Measurements from ENCODE around the gene PIEZO1. TPM values are rescaled to one million over a fixed set of nuclear protein-coding genes. Genes with fewer than 3 reads are reported as not detected.

The PIEZO1 gene
- polyA plus RNA-seq, 4 donors, result 25.6 to 46.9 (median 36.0) TPM

DNA sequence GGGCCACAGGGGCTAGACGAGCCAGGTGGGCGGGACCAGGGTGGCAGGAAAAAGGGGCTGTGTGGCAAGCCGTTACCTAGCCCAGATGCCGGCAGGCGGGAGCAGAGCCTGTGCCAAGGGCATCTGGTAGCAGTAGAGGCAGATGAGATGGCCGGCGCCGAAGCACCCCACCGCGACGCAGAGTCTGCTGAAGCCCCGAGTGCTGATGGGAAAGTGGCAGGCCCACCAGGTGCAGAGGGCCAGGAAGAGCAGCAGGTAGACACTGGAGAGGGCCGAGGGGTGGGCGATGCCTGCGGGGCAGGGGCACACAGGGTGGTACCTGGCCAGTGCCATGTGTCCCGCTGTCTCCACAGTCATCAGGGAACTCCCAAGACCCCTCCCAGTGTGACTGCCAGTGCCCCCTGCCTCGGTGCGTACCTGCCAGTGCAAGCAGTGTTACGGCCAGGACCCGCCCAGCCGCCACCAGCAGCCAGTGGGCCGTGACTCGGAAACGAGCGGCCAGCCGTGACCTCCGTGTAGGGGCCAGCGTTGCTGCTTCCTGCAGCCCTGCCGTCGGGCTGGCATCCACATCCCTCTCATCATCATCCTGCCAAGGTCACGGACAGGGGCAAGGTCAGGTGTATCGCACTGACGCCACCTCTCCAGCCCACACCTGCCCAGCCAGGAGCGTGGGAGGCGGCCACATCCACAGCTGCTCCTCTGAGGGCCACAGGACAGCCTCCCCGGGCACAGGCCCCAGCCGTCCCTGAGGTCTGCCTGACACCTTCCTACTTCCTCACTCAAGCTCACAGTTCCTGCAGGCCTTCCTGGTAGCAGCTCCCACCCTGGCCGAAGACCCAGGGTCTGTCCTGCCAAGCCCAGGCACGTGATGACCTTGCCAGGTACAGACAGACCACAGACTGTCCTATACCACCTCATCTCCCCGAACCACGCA lies 46.6 kb downstream of the PIEZO1 start:
- DNase-seq (ENCODE audit: low read depth in 4 of 4, low spot score in 3 of 4), result peak in 1 of 4 donors; percentile 45

DNA sequence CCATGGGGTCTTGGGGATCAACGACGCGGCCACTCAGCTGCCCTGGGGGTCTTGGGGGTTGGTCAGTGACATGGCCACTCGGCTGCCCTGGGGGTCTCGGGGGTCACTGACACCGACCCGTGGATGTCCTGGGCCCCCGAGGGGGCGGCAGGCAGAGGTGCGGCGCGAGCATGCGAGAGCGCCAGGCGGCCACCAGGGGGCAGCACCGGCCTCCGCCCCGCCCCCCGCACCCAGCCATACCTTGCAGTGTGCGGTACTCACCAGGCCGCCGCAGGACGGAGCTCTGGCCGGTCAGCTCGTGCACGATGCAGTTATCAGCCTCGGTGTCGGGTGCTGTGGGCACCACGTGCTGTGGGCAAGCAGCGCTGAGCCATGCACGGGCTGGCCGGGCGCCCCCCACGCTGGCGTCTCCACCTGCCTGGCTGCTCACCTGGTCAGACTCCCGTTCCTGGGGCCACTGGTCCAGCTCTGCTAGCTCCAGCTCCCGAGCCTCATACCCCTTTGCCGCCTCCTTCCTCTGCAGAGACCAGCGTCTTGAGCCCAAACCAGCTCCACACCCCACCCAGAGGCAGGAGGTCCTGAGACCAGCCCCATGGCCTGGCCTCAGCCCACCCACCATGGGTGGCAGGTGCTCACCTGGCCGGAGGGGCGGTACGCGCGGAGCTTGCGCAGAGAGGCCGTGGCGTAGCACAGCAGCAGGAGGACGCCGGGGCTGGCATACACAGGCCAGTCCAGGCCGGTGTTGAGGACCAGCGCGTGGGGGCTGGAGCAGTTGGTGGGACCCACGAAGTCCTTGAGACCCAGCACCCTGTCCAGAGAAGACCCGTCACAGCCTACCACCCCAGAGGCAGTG lies 47.5 kb downstream of the PIEZO1 start:
- peak in 1 of 4 donors; percentile 50 for DNase-seq (ENCODE audit: low read depth in 4 of 4, low spot score in 3 of 4)

DNA sequence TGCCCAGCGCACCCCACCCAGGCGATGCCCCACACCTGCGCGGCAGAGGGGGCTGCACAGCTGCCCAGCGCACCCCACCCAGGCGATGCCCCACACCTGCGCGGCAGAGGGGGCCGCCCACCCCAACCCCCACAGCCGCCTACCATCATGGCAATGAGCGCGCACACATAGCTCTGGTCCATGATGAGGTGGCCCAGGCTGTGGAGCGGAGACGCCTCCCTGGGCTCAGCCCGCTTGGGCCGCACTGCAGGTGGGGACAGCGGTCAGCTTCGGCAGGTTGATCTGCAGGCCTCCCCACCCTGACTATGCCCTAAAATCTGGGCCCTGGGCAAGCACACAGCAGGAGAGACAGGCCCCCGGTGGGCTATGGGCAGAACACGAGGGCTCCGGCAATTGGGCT lies 48.5 kb downstream of the PIEZO1 start:
- no peak for DNase-seq (ENCODE audit: low read depth in 4 of 4, low spot score in 3 of 4)

DNA sequence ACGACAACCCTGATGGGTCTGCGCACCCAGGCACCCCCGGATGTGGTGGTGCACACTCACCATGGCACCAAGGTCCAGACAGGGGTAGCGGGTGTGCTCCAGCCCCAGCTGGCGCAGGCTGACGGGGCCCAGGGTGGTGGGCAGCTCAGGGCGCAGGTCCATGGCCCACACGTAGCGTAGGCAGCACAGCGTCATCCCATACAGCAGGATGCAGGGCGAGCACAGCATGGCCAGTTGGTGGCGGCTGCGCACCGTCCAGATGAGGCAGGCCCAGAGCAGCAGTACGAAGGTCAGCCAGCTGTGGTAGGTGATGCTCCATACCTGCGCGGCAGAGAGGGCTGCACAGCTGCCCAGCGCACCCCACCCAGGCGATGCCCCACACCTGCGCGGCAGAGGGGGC lies 48.9 kb downstream of the PIEZO1 start:
- DNase-seq (ENCODE audit: low read depth in 4 of 4, low spot score in 3 of 4), result no peak

DNA sequence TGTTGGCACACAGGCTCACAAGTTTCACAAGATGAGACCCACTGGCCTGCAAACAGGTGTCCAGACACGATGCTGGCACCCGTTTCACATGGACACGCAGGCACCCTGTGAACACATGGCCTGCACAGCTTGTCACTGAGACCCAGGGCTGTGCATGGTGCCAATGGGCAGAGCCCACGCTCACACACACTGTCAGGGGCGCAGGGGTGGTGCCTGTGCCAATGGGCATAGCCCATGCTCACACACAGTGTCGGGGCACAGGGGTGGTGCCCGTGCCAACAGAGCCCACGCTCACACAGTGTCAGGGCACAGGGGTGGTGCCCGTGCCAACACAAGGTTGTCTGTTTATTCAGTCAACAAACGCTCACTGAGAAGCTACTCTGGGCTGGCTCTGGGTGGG lies 49.4 kb downstream of the PIEZO1 start:
- no peak for DNase-seq (ENCODE audit: low read depth in 4 of 4, low spot score in 3 of 4)

DNA sequence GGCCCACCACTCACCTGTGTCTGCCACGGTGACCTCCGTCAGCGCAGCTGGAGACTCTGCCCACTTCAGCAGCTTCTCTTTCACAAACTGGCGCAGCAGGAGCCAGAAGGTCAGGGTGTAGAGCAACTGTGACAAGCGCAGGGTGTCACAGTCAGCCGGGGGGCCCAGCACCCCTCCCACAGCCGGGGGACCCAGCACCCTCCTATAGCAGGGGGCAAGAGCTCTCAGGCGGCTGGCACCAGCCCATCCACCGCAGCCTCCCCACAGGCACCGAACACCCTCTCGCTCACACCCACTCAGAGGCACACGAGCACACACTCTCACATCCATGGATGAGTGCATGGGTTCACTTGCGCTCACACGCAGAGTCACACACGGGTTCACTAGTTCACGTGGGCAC lies 49.9 kb downstream of the PIEZO1 start:
- no peak for DNase-seq (ENCODE audit: low read depth in 4 of 4, low spot score in 3 of 4)

DNA sequence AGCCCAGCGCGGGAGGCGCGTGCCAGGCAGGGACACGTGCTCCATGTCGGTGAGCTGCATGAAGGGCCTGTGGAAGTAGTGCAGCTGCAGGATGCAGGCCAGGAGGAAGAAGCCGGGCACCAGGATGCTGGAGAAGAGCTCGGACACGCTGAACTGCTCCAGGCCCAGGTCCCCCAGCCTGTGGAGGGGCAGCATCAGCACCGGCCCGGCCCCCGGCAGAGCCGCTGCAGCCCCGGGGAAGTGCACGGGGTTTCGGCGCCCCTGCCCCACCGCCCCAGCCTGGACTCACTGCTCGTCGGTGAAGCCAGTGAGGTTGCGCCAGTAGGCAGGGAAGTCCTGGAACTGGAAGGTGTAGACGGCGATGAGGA lies 50.7 kb downstream of the PIEZO1 start:
- DNase-seq (ENCODE audit: low read depth in 4 of 4, low spot score in 3 of 4), result no peak

DNA sequence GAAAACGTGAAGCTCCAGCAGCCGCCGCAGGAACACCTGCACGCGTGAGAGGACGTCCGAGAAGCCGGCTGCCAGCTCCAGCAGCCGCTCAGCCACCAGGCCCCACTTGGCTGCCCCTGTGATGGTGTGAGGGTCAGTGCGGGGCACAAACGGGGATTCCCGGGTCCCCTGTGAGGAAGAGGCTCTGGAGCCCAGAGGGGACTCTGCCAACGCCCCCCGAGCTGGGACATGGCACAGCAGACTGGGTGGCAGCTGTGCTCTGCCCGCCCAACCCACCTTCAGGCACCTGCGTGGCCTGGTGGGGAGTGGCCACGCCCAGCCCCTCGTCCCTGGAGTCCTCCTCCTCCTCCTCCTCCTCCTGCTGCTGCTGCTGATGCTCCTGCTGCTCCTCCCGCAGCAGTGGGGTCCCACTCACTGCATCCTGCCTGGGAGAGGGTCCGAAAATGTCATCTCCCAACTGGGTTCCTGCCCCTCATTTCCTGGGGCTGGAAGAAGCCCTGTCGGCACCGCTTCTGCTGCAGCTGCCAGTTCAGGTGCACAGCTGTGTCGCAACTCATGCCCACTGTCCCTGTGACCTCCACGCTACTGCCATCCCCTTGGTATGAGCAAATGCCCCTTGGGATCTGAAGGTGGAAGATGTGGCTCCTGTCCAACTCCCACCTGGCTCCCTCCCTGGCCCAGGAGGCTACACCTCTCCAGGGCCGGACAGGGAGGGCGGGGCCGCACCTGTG lies 51.2 kb downstream of the PIEZO1 start:
- DNase-seq (ENCODE audit: low read depth in 4 of 4, low spot score in 3 of 4), result no peak

DNA sequence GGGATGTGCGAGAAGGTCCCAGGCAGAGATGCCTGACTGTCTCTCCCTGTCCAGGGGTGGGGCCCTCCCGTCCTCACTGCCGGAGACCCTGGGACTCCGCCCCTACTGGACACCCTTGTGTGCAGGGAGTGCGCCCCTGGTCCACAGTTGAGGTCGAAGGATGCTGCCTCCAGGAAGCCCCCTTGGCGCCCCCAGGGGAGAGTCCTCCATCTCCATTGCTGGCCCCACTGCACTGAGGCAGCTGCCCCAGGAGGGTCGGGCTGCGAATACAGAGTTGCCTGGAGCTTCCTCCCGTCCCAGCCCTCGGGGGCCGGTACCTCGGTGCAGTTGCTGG lies 52.1 kb downstream of the PIEZO1 start:
- DNase-seq (ENCODE audit: low read depth in 4 of 4, low spot score in 3 of 4), result no peak

DNA sequence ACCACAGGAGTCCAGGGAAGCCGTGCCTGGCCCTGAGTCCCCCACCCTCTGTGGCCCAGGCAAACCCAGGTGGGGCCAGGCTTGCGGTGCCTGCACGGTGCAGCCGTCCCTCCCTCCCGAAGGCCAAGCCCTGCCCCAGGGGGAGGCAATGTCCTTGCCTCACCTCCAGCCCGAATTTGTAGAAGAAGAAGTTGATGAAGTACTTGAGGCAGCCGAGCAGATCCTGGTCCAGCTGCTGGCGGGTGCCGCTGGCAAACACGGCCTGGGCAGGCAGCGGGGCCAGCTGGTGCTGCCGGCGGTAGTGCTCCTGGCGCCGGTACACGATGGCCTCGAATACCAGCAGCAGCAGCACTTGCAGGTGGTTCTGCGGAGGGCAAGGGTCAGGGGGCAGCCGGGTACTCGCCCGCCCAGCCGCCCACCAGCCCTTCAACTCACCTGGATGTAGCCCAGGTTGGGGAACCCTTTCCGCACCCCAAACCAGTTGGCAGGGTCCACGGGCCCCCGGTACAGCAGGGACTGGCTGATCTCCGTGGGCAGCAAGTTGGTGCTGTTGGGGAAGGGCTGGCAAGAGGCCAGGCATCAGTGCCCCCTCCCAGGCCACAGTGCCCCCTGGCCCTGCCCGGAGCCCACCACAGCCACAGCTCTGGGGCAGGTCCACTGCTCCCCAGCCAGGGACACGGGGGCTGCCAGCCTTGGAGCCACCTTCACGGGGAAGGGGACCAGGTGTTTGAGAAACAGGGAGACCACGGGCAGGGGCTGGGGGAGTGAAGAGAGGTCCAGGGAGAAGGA lies 52.7 kb downstream of the PIEZO1 start:
- DNase-seq (ENCODE audit: low read depth in 4 of 4, low spot score in 3 of 4), result no peak

DNA sequence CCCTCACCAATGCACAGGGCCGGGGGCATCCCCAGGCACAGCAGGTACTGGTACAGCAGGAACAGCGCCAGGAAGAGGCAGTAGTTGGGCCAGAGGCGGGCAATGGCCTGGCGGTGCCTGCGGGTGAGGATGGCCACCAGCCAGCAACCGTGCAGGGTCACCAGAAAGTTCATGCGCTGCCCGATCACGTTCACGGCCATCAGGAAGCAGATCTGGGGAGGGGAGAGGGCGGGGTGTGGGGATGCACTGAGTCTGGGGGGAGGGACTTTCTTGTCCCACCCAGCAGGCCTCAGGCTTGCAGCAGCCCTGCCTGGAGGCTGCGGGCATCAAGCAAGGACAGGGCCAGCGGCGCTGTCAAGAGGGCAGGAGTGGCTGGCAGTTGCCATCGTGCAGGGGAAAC lies 53.3 kb downstream of the PIEZO1 start:
- DNase-seq (ENCODE audit: low read depth in 4 of 4, low spot score in 3 of 4), result no peak

DNA sequence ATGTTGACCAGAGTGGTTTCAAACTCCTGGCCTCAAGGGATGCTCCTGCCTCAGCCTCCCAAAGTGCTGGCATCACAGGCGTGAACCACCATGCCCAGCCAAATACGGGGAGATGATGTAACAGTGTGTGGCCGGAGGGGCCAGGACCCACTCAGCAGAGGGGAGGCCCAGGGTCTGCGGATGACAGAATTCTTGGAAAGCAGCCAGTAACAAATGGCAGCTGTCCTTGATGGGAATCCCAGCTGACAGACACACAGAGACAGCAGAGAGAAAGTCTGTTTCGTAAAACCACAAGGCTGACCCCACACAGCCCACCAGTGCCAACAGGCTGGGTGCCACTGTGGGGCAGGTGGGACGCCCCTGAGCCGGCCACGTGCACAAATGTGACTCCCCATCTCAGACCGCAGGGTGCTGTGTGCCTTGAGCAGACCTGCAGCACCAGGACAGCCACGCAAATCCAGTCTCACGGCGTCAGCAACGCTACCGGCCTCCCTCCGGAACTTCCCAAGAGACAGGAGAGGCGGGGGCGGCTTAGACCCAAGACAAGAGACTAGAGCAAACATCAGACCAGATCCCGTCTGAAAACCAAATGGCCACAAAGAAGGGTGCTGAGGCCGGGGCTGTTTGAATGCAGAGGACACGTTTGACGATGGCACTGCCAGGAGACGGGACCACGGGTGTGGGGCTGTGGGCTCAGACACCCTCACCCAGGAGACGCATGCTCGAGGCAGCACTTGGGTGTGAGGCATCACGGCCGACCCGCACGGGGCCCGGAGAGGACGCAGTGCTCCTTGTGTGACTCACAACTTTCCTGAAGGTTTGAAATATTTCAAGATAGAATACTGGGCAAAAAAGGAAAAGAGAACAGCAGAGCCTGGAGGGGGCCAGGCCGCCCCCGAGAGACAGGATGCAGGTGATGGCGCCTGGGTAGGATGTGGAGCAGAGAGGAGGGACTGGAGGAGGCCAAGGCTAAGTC lies 54.1 kb downstream of the PIEZO1 start:
- no peak for DNase-seq (ENCODE audit: low read depth in 4 of 4, low spot score in 3 of 4)

DNA sequence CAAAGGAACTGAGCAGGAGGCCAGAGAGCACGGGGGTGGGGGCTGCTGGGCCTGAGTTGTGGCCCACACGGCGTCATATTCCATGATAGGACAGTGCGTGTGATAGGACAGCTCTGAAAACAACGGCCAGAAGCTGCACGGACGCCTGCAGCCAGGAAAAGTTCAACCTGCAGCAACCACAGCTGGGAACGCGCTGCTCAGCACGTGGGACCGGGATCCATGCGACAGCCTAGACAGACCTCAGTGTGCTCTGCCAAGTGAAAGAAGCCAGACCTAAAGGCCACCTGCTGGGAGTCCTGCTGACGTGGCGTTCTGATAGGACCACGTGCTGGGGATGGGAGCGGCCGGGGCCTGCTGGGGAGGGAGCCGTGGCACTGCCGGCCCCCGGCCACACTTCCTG lies 57.1 kb downstream of the PIEZO1 start:
- no peak for DNase-seq (ENCODE audit: low read depth in 4 of 4, low spot score in 3 of 4)

DNA sequence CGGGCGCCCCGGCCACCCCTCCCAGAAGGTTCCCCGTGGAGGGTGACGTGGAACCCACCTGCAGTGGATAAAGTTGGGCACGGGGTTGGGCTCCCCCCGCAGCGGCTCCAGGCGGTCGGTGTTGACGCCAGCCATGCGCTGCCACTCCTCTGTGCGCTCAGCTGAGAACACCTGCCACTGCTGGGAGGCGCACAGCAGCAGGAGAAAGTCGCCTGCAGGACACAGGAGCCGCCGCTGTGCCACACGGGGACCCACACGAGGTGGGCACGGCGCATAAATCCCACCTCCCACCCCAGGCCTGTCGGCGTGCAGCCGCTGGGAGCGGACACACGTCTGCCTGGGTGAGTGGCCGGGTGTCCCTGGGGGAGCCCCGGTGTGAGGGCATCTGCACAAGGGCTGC lies 58.0 kb downstream of the PIEZO1 start:
- no peak for DNase-seq (ENCODE audit: low read depth in 4 of 4, low spot score in 3 of 4)

DNA sequence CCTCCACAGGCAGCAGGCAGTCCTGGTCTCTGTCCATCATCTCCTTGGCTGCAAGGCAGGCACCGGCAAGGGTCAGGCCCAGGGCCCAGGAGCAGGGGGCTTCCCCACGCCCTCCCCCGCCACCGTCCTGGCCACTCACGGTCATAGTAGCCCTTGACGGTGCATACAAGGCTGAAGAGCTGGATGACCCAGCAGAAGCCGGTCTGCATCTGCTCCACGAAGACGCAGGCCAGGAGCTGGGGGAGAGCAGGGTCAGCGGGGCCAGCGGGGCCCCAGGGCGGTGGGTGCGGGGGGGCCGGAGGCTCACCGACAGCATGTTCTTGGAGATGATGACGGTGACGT lies 58.6 kb downstream of the PIEZO1 start:
- no peak for DNase-seq (ENCODE audit: low read depth in 4 of 4, low spot score in 3 of 4)

DNA sequence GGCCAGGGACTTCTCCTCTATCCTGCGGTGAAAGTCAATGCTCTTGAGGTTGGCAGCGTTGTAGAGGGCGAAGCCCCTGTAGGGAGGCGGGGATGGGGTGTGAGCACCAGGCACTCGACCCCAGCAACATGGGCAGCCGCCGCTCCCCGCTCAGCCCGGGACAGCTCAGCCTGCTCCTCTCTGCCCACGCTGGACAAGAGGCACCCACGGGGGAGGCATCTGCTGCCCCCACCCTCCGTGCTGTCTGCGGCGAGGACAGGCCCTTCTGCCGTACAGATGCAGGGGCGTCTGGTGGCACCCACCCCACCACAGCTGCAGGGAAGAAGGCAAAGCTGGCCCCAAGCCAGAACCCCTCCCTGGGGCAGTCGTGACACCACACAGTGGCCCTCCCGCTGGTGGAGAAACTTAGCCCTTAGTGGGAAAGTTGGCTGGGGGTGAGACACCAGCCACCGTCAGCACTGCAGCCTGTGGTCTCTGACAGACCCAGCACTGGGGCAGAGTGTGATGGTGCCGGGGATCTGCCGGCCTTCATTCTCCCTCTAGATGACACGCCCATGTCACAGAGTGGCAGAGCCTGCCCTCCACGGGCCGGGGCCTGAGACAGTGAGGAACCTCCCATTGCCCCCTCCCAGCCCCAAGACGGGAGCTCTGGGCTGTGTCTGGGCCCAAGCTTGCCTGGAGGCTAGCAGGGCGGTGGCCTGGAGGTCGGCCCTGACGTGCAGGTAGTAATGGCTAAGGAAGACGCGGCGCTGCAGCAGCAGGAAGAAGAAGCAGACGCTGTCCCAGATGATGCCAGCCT lies 59.2 kb downstream of the PIEZO1 start:
- no peak for DNase-seq (ENCODE audit: low read depth in 4 of 4, low spot score in 3 of 4)

DNA sequence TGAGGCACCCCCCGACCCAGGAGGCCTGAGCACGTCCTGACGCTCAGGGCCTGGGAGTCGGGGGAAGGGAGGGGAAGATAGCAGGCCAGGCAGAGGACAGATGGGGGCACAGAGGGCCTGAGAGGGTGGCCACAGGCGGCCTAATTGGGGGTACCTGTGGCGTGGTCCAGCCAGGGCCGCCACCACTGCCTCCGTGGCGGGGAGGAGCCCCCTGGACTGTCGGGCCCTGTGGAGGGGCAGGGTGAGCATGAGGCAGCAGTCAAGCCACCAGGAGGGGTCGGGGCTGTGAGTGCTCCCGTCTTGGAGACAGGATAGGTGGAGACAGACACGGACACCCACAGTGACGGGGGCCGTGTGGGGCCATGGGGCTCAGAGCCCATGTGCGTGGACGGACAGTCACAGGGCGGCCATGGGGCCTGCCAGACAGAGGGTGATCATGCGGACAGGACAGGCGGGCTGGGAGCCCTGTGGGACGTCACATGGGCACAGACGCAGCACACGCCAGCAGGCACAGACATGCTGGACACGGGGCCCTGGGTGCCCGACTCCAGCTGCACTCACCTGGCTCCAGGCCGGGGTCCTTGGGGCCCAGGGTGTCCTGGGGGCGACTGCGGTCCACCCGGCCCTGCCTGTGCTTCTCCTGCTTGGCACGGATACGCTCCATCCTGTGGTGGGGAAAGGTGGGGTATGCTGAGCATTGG lies 60.0 kb downstream of the PIEZO1 start:
- no peak for DNase-seq (ENCODE audit: low read depth in 4 of 4, low spot score in 3 of 4)

DNA sequence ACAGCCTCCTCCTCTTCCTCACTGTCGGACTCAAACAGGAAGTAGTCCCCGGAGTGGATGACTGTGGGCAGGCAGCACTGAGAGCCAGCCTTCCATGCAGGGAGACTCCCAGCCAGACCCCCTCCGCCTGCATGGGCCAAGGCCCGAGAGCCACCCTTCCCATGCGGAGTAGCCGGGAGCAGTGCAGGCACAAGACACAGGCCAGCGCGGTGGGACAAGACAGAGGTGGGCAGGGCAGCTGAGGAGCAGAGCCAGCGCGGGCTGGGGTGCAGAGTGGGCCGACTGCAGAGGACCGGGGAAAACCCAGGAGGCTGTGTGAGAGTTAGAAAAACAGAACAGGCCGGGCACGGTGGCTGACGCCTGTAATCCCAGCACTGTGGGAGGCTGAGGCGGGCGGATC lies 61.1 kb downstream of the PIEZO1 start:
- no peak for DNase-seq (ENCODE audit: low read depth in 4 of 4, low spot score in 3 of 4)

Data from left renal pelvis (tissue), 4 donors.